WERI-Rb-1 (cell line): ENCODE measurements around the gene CAPG.

Experiments
- DNase-seq: peaks from one replicate; pipeline ENCODE4 v3.0.0-alpha.2; 2020
- H3K27ac ChIP-seq: fragments of 250-450 bp; sonication (Bioruptor Pico); 2 replicates; pipeline ENCODE4 v1.5.1; 2020; ENCODE audit warnings: mild to moderate bottlenecking, moderate library complexity
- H3K27me3 ChIP-seq: fragments of 250-450 bp; sonication (Bioruptor Pico); 2 replicates; pipeline ENCODE4 v1.5.1; 2021; ENCODE audit warnings: mild to moderate bottlenecking, low read depth, moderate library complexity; ENCODE audit not compliant: insufficient read depth, severe bottlenecking
- H3K36me3 ChIP-seq: fragments of 250-450 bp; sonication (Bioruptor Pico); 2 replicates; pipeline ENCODE4 v1.5.1; 2020; ENCODE audit warnings: mild to moderate bottlenecking, moderate library complexity
- H3K4me3 ChIP-seq: 2 replicates; pipeline ENCODE4 v1.5.1; 2011; ENCODE audit warnings: low read depth, mild to moderate bottlenecking, control low read depth, low read length
- H3K9me3 ChIP-seq: fragments of 250-450 bp; sonication (Bioruptor Pico); 2 replicates; pipeline ENCODE4 v1.5.1; 2021; ENCODE audit warnings: mild to moderate bottlenecking, moderate library complexity; ENCODE audit not compliant: severe bottlenecking
- TF ChIP-seq, protein P1 (sequence below): IDR thresholded peaks from 2 replicates; pipeline ENCODE4 v1.5.1; 2011; ENCODE audit warnings: low read depth, mild to moderate bottlenecking, control low read depth, inconsistent platforms, low read length

Gene CAPG

DNA sequence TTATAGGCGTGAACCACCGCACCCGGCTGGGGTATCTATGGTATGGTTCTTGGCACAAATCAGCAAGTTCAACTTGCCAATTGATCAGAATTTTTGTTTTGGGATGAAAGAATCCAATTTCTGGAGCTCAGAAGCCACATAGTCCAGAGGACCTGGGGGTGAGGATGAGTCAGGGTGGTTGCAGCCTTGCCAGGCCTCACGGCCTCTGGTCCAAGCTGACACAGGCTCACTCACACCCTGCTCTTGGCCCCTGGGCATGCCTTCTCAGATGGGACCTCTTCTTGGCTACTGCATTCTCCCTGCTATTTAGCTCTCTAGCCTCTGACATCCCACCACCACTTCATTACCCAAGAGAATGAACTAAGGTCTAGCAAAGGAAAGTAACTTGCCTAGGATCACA, 16.3 kb downstream of the CAPG start:
- H3K4me3 ChIP-seq: no peak overlapping the region
- DNase-seq: no peak
- no peaks in the 10 kb centered on the region; the same call in 1 of the 2 replicates for H3K36me3 ChIP-seq
- TF ChIP-seq, protein P1, sequence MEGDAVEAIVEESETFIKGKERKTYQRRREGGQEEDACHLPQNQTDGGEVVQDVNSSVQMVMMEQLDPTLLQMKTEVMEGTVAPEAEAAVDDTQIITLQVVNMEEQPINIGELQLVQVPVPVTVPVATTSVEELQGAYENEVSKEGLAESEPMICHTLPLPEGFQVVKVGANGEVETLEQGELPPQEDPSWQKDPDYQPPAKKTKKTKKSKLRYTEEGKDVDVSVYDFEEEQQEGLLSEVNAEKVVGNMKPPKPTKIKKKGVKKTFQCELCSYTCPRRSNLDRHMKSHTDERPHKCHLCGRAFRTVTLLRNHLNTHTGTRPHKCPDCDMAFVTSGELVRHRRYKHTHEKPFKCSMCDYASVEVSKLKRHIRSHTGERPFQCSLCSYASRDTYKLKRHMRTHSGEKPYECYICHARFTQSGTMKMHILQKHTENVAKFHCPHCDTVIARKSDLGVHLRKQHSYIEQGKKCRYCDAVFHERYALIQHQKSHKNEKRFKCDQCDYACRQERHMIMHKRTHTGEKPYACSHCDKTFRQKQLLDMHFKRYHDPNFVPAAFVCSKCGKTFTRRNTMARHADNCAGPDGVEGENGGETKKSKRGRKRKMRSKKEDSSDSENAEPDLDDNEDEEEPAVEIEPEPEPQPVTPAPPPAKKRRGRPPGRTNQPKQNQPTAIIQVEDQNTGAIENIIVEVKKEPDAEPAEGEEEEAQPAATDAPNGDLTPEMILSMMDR: no peak
- no peak overlapping the region for H3K27ac ChIP-seq
- no peaks in the 10 kb centered on the region for H3K9me3 ChIP-seq
- no peaks in the 10 kb centered on the region for H3K27me3 ChIP-seq

DNA sequence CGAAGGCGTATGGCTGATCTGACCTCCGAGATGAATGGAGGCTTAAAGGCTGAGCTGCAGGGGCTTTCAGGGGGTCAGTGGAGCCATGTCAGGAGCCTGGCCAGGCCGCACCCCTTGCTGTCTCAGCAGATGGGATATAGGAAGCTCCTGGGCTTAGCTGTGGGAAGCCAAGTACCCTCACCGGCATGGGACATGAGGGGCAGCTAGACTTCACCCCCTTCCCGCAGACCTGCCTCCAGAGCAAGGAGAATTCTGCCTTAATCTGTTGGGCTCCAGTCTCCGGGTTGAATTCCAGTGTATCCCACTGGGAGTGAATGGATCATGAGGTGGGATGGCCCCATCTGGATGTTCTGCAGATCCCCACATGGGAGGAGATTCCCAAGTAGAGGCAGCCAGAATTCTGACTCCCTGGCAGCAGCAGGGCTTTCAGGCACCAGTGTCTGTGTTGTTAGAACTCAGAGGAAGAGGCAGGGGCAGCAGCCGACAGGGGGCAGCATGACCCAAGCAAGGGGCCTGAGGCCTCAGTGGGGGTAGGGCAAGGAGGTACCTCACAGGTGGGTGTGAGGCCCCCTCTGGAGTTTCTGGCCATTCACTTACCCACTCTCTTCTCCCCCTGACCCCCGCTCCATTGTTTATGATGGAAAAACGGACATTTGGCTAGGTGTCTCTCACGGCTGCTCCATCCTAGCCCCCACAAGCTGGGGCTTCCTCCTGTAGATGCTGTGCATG, 19.1 kb downstream of the CAPG start:
- peaks cover 3% of the 10 kb centered on the region; the same call in 1 of the 2 replicates for H3K36me3 ChIP-seq
- H3K4me3 ChIP-seq: no peak overlapping the region
- H3K9me3 ChIP-seq: no peaks in the 10 kb centered on the region
- peak; percentile 85 for DNase-seq
- no peak overlapping the region for H3K27ac ChIP-seq
- TF ChIP-seq, protein P1: peak; percentile 92
- H3K27me3 ChIP-seq: no peaks in the 10 kb centered on the region

DNA sequence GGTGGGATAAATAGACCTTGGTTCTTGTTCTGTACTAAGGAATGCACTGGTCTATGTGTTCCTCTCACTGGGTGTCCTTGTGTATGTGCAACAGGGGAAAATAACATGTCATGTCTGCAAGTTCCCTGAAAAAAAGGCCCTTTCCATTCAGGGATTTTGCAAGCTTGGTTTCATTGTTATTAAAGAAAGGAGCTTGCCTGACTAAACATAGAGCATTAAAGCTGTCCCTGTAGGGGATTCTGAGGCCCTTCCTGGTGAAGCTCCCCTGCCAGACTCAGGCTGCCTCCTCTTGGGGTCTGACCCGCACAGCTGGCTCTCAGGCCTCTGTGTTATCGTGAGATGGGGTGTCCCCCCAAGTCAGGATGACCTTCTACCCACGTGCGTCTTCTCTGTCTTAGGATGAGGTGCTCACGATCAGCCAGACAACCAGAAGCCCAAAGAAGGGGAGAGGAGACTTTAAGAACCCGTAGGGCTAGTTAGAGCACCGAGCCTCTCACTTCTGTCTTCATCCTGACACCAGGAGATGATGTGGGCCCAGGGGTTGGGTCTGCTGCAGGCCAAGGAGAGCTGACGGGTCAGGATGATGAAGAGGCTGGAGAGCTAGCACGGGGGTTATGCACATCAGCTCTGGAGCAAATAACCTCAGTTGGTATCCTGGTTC, 21.2 kb downstream of the CAPG start:
- Histone ChIP-seq H3K4me3 (no peak overlapping the region), H3K27ac (no peak overlapping the region), H3K36me3 (peaks cover 3% of the 10 kb centered on the region; the same call in 1 of the 2 replicates), H3K9me3 (no peaks in the 10 kb centered on the region), H3K27me3 (no peaks in the 10 kb centered on the region)
- TF ChIP-seq, protein P1: no peak
- no peak for DNase-seq

DNA sequence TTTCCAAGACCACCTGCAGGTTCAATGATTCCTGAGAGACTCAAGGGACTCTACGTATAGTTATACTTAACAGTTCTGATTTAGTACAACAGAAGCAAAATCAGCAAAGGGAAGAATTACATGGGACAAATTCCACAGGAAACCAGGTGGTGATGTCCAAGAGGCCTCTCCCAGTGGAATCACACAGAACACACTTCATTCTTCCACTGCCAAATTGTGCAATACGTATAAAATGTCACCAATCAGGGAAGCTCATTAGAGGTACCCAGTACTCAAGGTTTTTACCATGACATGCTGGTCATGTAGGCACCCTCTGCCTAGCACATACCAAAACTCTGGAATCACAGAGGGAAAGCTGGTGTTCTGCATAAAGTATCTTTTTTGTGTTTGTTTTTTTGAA, 22.4 kb downstream of the CAPG start:
- Histone ChIP-seq H3K9me3 (no peaks in the 10 kb centered on the region), H3K27ac (no peak overlapping the region), H3K27me3 (no peaks in the 10 kb centered on the region), H3K4me3 (no peak overlapping the region), H3K36me3 (peaks cover 3% of the 10 kb centered on the region; the same call in 1 of the 2 replicates)
- TF ChIP-seq, protein P1: no peak
- DNase-seq: no peak

DNA sequence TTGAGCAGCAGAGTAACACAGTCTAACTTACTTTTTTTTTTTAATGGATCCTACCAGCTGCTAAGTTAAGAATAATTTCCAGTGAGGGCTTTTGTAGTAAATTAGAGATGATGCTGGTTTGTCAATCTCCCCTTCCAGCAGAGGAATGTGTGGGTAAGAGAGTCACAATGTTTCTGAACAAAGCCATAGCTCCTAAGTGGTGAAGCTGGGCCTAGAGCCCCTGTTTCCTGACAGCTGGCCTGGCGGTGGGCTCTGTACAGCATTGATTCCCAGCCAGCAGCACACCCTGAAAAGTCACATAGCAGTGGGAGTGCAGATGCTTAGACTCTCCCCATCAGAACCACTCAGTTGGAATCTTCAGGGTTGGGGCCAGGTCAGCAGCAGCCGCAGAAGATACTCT, 24.4 kb downstream of the CAPG start:
- H3K27me3 ChIP-seq: no peaks in the 10 kb centered on the region
- no peak overlapping the region for H3K4me3 ChIP-seq
- H3K27ac ChIP-seq: no peak overlapping the region
- no peak for DNase-seq
- H3K9me3 ChIP-seq: no peaks in the 10 kb centered on the region
- TF ChIP-seq, protein P1: no peak
- peaks cover 3% of the 10 kb centered on the region for H3K36me3 ChIP-seq
